Measurements from ENCODE around the gene KIF5C. TPM values are rescaled to one million over a fixed set of nuclear protein-coding genes. Genes with fewer than 3 reads are reported as not detected.

KIF5C gene
- total RNA-seq, 1 donor from 2014 or later, result 13.3 TPM

GRCh38 chr2:148963461-148963860, 88.4 kb downstream of the KIF5C start:
- no peaks in the 10 kb centered on the region for H3K9me3 ChIP-seq
- intact Hi-C loops (cut with DNase I), result no loop called here
- no peak for DNase-seq (ENCODE audit: extremely low spot score in 2 of 2)
- H3K4me3 ChIP-seq, result no peak overlapping the region
- no peaks in the 10 kb centered on the region for H3K27me3 ChIP-seq
- no peaks in the 10 kb centered on the region for H3K4me1 ChIP-seq
- TF ChIP-seq POLR2AphosphoS5 (IDR thresholded peaks at IDR 0.05; ENCODE audit: insufficient read depth in 1 of 2, low read depth in 1 of 2) (no peak), POLR2A (IDR thresholded peaks at IDR 0.05) (no peak)
- TF ChIP-seq, protein P1, sequence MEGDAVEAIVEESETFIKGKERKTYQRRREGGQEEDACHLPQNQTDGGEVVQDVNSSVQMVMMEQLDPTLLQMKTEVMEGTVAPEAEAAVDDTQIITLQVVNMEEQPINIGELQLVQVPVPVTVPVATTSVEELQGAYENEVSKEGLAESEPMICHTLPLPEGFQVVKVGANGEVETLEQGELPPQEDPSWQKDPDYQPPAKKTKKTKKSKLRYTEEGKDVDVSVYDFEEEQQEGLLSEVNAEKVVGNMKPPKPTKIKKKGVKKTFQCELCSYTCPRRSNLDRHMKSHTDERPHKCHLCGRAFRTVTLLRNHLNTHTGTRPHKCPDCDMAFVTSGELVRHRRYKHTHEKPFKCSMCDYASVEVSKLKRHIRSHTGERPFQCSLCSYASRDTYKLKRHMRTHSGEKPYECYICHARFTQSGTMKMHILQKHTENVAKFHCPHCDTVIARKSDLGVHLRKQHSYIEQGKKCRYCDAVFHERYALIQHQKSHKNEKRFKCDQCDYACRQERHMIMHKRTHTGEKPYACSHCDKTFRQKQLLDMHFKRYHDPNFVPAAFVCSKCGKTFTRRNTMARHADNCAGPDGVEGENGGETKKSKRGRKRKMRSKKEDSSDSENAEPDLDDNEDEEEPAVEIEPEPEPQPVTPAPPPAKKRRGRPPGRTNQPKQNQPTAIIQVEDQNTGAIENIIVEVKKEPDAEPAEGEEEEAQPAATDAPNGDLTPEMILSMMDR (IDR thresholded peaks at IDR 0.05), result no peak
- H3K27ac ChIP-seq, result no peak overlapping the region
- no peaks in the 10 kb centered on the region for H3K36me3 ChIP-seq

- no peak for DNase-seq (ENCODE audit: extremely low spot score in 2 of 2)
- intact Hi-C loops (cut with DNase I), result no loop called here
- Histone ChIP-seq H3K4me1 (no peaks in the 10 kb centered on the region), H3K27me3 (no peaks in the 10 kb centered on the region), H3K9me3 (no peaks in the 10 kb centered on the region), H3K27ac (no peak overlapping the region), H3K4me3 (no peak overlapping the region), H3K36me3 (no peaks in the 10 kb centered on the region)
- TF ChIP-seq, protein P1 (IDR thresholded peaks at IDR 0.05), result no peak
- no peak for TF ChIP-seq POLR2A (IDR thresholded peaks at IDR 0.05)
- no peak for TF ChIP-seq POLR2AphosphoS5 (IDR thresholded peaks at IDR 0.05; ENCODE audit: insufficient read depth in 1 of 2, low read depth in 1 of 2)
Measured at GRCh38 chr2:148965623-148966437, 90.8 kb downstream of the KIF5C start.

DNA sequence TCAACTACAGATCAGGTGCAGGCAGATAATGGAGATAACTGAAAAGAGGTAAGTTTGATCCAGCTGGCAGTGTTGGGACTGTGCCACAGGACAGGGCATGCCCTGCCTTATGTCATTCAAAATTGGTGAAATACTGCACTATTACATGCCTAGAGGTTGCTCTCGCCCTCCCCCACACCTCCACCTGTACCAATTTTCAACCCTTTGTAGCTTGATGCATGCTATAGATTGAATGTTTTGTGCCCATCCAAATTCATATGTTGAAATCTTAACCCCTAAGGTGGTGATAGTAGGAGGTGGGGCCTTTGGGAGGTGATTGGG, 91.4 kb downstream of the KIF5C start:
- no peak overlapping the region for H3K4me3 ChIP-seq
- DNase-seq (ENCODE audit: extremely low spot score in 2 of 2), result no peak

GRCh38 chr2:148967056-148967455, 92.0 kb downstream of the KIF5C start:
- TF ChIP-seq POLR2A (IDR thresholded peaks at IDR 0.05), result no peak
- no peak for TF ChIP-seq POLR2AphosphoS5 (IDR thresholded peaks at IDR 0.05; ENCODE audit: insufficient read depth in 1 of 2, low read depth in 1 of 2)
- TF ChIP-seq, protein P1 (IDR thresholded peaks at IDR 0.05), result no peak
- intact Hi-C loops (cut with DNase I), result no loop called here
- Histone ChIP-seq H3K9me3 (no peaks in the 10 kb centered on the region), H3K4me1 (no peaks in the 10 kb centered on the region), H3K27ac (no peak overlapping the region), H3K36me3 (no peaks in the 10 kb centered on the region), H3K4me3 (no peak overlapping the region), H3K27me3 (no peaks in the 10 kb centered on the region)
- no peak for DNase-seq (ENCODE audit: extremely low spot score in 2 of 2)

More for the DNA sequence above, 91.4 kb downstream of the KIF5C start:
- Histone ChIP-seq H3K4me1 (no peaks in the 10 kb centered on the region), H3K36me3 (no peaks in the 10 kb centered on the region), H3K27ac (no peak overlapping the region), H3K27me3 (no peaks in the 10 kb centered on the region), H3K9me3 (no peaks in the 10 kb centered on the region)
- intact Hi-C loops (cut with DNase I), result no loop called here
- no peak for TF ChIP-seq POLR2AphosphoS5 (IDR thresholded peaks at IDR 0.05; ENCODE audit: insufficient read depth in 1 of 2, low read depth in 1 of 2)
- TF ChIP-seq POLR2A (IDR thresholded peaks at IDR 0.05), result no peak
- TF ChIP-seq, protein P1 (IDR thresholded peaks at IDR 0.05), result no peak

DNA sequence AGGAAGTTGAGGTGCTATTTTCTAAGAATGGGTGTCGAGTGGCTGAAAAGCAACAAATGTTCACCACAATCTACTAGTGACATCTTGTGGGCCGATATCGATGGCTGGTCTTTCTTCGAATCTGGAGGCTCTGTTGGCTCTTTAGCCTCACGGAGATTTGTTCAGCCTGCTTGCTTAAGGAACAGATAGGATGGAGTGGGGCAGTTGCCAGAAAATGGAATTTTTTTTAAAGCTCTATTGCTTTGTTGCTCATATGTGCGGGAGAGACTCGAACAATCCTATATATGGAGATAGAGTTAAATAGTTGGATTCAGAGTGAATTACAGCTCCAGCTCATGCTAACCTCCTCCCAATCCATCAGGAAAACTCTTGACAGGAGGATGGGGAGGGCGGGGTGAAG, 92.6 kb downstream of the KIF5C start:
- intact Hi-C loops (cut with DNase I), result no loop called here

More for the DNA sequence above, 92.6 kb downstream of the KIF5C start:
- no peak for DNase-seq (ENCODE audit: extremely low spot score in 2 of 2)
- TF ChIP-seq POLR2AphosphoS5 (IDR thresholded peaks at IDR 0.05; ENCODE audit: insufficient read depth in 1 of 2, low read depth in 1 of 2), result no peak
- TF ChIP-seq, protein P1 (IDR thresholded peaks at IDR 0.05), result no peak
- TF ChIP-seq POLR2A (IDR thresholded peaks at IDR 0.05), result no peak
- Histone ChIP-seq H3K27ac (no peak overlapping the region), H3K4me3 (no peak overlapping the region), H3K9me3 (no peaks in the 10 kb centered on the region), H3K27me3 (no peaks in the 10 kb centered on the region), H3K36me3 (no peaks in the 10 kb centered on the region), H3K4me1 (no peaks in the 10 kb centered on the region)
